ENCODE measurements around the gene CPN1. TPM values are rescaled to one million over a fixed set of nuclear protein-coding genes. Genes with fewer than 3 reads are reported as not detected.

The CPN1 gene
- total RNA-seq, 1 donor from 2014 or later: not detected

- H3K4me3 ChIP-seq (ENCODE audit: insufficient read depth, low read depth, low read length): no peak overlapping the region
- no peak for DNase-seq (ENCODE audit: low read depth)
- Mint-ChIP-seq H3K27me3 (ENCODE audit: low read depth, unreplicated experiment) (no peaks in the 10 kb centered on the region), H3K9me3 (ENCODE audit: unreplicated experiment) (no peaks in the 10 kb centered on the region), H3K4me1 (ENCODE audit: low read depth, unreplicated experiment) (no peaks in the 10 kb centered on the region), H3K36me3 (ENCODE audit: low read depth, unreplicated experiment) (no peaks in the 10 kb centered on the region), H3K27ac (ENCODE audit: unreplicated experiment) (no peak overlapping the region), H3K4me3 (ENCODE audit: unreplicated experiment) (no peak overlapping the region)
- H3K9ac ChIP-seq (ENCODE audit: low read length): no peak overlapping the region
- no peak overlapping the region for H3K27ac ChIP-seq (ENCODE audit: low read depth, low read length)
- H4K20me1 ChIP-seq (ENCODE audit: insufficient read depth, low read length): no peaks in the 10 kb centered on the region
- H2AFZ ChIP-seq (ENCODE audit: low read depth, low read length): no peak overlapping the region
- no peak overlapping the region for H3K4me2 ChIP-seq (ENCODE audit: low read length)
- H3K79me2 ChIP-seq (ENCODE audit: insufficient read depth, low read length): no peaks in the 10 kb centered on the region
- no peak for FAIRE-seq
- TF ChIP-seq EZH2 (IDR thresholded peaks at IDR 0.05; ENCODE audit: insufficient read depth, low read length) (no peak), CTCF (IDR thresholded peaks at IDR 0.05; ENCODE audit: insufficient read depth, low read depth, low read length) (no peak)
- H3K4me1 ChIP-seq (ENCODE audit: insufficient read depth, low read length): peaks cover 3% of the 10 kb centered on the region
- H3K27me3 ChIP-seq (ENCODE audit: insufficient read depth, low read length): peaks cover 2% of the 10 kb centered on the region
- H3K36me3 ChIP-seq (ENCODE audit: insufficient read depth, low read length): no peaks in the 10 kb centered on the region
- no peaks in the 10 kb centered on the region for H3K9me3 ChIP-seq (ENCODE audit: insufficient read depth, low read depth, low read length)
Observed at GRCh38 chr10:100020886-100021253, 60.8 kb downstream of the CPN1 start.

GRCh38 chr10:100020142-100020885, 61.4 kb downstream of the CPN1 start:
- H3K27me3 Mint-ChIP-seq (ENCODE audit: low read depth, unreplicated experiment): no peaks in the 10 kb centered on the region
- Histone ChIP-seq H3K4me3 (ENCODE audit: insufficient read depth, low read depth, low read length) (no peak overlapping the region), H3K79me2 (ENCODE audit: insufficient read depth, low read length) (no peaks in the 10 kb centered on the region), H3K4me2 (ENCODE audit: low read length) (no peak overlapping the region), H3K9ac (ENCODE audit: low read length) (no peak overlapping the region), H3K9me3 (ENCODE audit: insufficient read depth, low read depth, low read length) (no peaks in the 10 kb centered on the region), H3K27me3 (ENCODE audit: insufficient read depth, low read length) (peaks cover 2% of the 10 kb centered on the region), H3K27ac (ENCODE audit: low read depth, low read length) (no peak overlapping the region), H3K36me3 (ENCODE audit: insufficient read depth, low read length) (no peaks in the 10 kb centered on the region), H2AFZ (ENCODE audit: low read depth, low read length) (no peak overlapping the region), H4K20me1 (ENCODE audit: insufficient read depth, low read length) (no peaks in the 10 kb centered on the region), H3K4me1 (ENCODE audit: insufficient read depth, low read length) (peaks cover 3% of the 10 kb centered on the region)
- FAIRE-seq: no peak
- no peak overlapping the region for H3K27ac Mint-ChIP-seq (ENCODE audit: unreplicated experiment)
- H3K9me3 Mint-ChIP-seq (ENCODE audit: unreplicated experiment): no peaks in the 10 kb centered on the region
- H3K4me3 Mint-ChIP-seq (ENCODE audit: unreplicated experiment): no peak overlapping the region
- no peaks in the 10 kb centered on the region for H3K36me3 Mint-ChIP-seq (ENCODE audit: low read depth, unreplicated experiment)
- no peak for TF ChIP-seq EZH2 (IDR thresholded peaks at IDR 0.05; ENCODE audit: insufficient read depth, low read length)
- no peak for TF ChIP-seq CTCF (IDR thresholded peaks at IDR 0.05; ENCODE audit: insufficient read depth, low read depth, low read length)
- no peaks in the 10 kb centered on the region for H3K4me1 Mint-ChIP-seq (ENCODE audit: low read depth, unreplicated experiment)
- DNase-seq (ENCODE audit: low read depth): no peak

GRCh38 chr10:100019787-100020141, 61.9 kb downstream of the CPN1 start:
- Mint-ChIP-seq H3K27me3 (ENCODE audit: low read depth, unreplicated experiment) (no peaks in the 10 kb centered on the region), H3K36me3 (ENCODE audit: low read depth, unreplicated experiment) (no peaks in the 10 kb centered on the region), H3K9me3 (ENCODE audit: unreplicated experiment) (no peaks in the 10 kb centered on the region), H3K4me3 (ENCODE audit: unreplicated experiment) (no peak overlapping the region), H3K27ac (ENCODE audit: unreplicated experiment) (no peak overlapping the region), H3K4me1 (ENCODE audit: low read depth, unreplicated experiment) (no peaks in the 10 kb centered on the region)
- Histone ChIP-seq H3K9ac (ENCODE audit: low read length) (no peak overlapping the region), H3K27ac (ENCODE audit: low read depth, low read length) (no peak overlapping the region), H3K9me3 (ENCODE audit: insufficient read depth, low read depth, low read length) (no peaks in the 10 kb centered on the region), H2AFZ (ENCODE audit: low read depth, low read length) (no peak overlapping the region), H3K36me3 (ENCODE audit: insufficient read depth, low read length) (no peaks in the 10 kb centered on the region), H3K79me2 (ENCODE audit: insufficient read depth, low read length) (no peaks in the 10 kb centered on the region), H4K20me1 (ENCODE audit: insufficient read depth, low read length) (no peaks in the 10 kb centered on the region), H3K4me3 (ENCODE audit: insufficient read depth, low read depth, low read length) (no peak overlapping the region), H3K4me2 (ENCODE audit: low read length) (no peak overlapping the region), H3K27me3 (ENCODE audit: insufficient read depth, low read length) (peaks cover 2% of the 10 kb centered on the region), H3K4me1 (ENCODE audit: insufficient read depth, low read length) (peaks cover 3% of the 10 kb centered on the region)
- no peak for FAIRE-seq
- TF ChIP-seq EZH2 (IDR thresholded peaks at IDR 0.05; ENCODE audit: insufficient read depth, low read length): no peak
- TF ChIP-seq CTCF (IDR thresholded peaks at IDR 0.05; ENCODE audit: insufficient read depth, low read depth, low read length): peak; percentile 6
- no peak for DNase-seq (ENCODE audit: low read depth)
